T47D (cell line): ENCODE data around the gene ADH1A.

Experiments
- DNase-seq, 2 experiments: peaks; one replicate each; pipeline versions ENCODE4 v3.0.0 to v3.0.0-alpha.2; 2011 to 2012; ENCODE audit warnings: low read depth in 1 of 2, low spot score in 1 of 2
- JUND ChIP-seq: IDR thresholded peaks from 2 replicates; pipeline ENCODE4 v1.6.1; 2012; ENCODE audit warnings: low read depth
- in situ Hi-C: cut with HindIII; loops from 2 replicates; pipeline ENCODE4 v1.10.0; 2016; ENCODE audit warnings: low sequenced_read_pairs, low pct_unique_long_range_greater_than_20kb

The ADH1A gene

GRCh38 chr4:99315839-99316238 is 25.1 kb upstream of the ADH1A start:
- in situ Hi-C loops = no loop called here
- DNase-seq = no peak
- TF ChIP-seq JUND = no peak

GRCh38 chr4:99314211-99314610 is 23.4 kb upstream of the ADH1A start:
- in situ Hi-C loops = no loop called here
- TF ChIP-seq JUND = no peak
- no peak for DNase-seq

GRCh38 chr4:99310389-99310788 is 19.6 kb upstream of the ADH1A start:
- TF ChIP-seq JUND = no peak
- in situ Hi-C loops = no loop called here
- DNase-seq = no peak

GRCh38 chr4:99305638-99306400 is 15.0 kb upstream of the ADH1A start:
- no peak for TF ChIP-seq JUND
- in situ Hi-C loops = no loop called here
- no peak for DNase-seq

GRCh38 chr4:99301376-99302164 is 10.8 kb upstream of the ADH1A start:
- in situ Hi-C loops = no loop called here
- no peak for DNase-seq
- no peak for TF ChIP-seq JUND

- peak in 1 of 2 experiments; percentile 69 for DNase-seq
- TF ChIP-seq JUND = no peak
- in situ Hi-C loops = no loop called here
These were observed 10.1 kb upstream of the ADH1A start for GRCh38 chr4:99300934-99301333.

- no peak for DNase-seq
- in situ Hi-C loops = no loop called here
- TF ChIP-seq JUND = no peak
These were observed 2.6 kb upstream of the ADH1A start for GRCh38 chr4:99293357-99293756.

- no peak for TF ChIP-seq JUND
- DNase-seq = no peak
- in situ Hi-C loops = no loop called here
These were observed 5.4 kb downstream of the ADH1A start for GRCh38 chr4:99285387-99285786.

- in situ Hi-C loops = no loop called here
- DNase-seq = no peak
- no peak for TF ChIP-seq JUND
These were observed 8.1 kb downstream of the ADH1A start for GRCh38 chr4:99282731-99283130.

- DNase-seq = no peak
- TF ChIP-seq JUND = no peak
- in situ Hi-C loops = no loop called here
These were observed 9.5 kb downstream of the ADH1A start for GRCh38 chr4:99281261-99281660.

GRCh38 chr4:99276417-99276816 is 14.4 kb downstream of the ADH1A start:
- TF ChIP-seq JUND = no peak
- in situ Hi-C loops = no loop called here
- no peak for DNase-seq

GRCh38 chr4:99275885-99276284 is 14.9 kb downstream of the ADH1A start:
- in situ Hi-C loops = no loop called here
- no peak for TF ChIP-seq JUND
- no peak for DNase-seq

- in situ Hi-C loops = no loop called here
- no peak for DNase-seq
- no peak for TF ChIP-seq JUND
These were observed 15.7 kb downstream of the ADH1A start for GRCh38 chr4:99275050-99275449.
